22Rv1 (cell line): Measurements from ENCODE around the gene SSH2.

Experiments
- CTCF ChIP-seq: fragments of 450-650 bp; IDR thresholded peaks from 2 replicates; pipeline ENCODE4 v1.5.1; 2017; ENCODE audit warnings: mild to moderate bottlenecking
- ZFX ChIP-seq: fragments of 450-650 bp; IDR thresholded peaks from 2 replicates; pipeline ENCODE4 v1.6.1; 2017; ENCODE audit warnings: antibody characterized with exemption, borderline replicate concordance

- TF ChIP-seq CTCF (no peak), ZFX (no peak)
These were observed 209.5 kb downstream of the SSH2 start for GRCh38 chr17:29720551-29720950.
